HepG2 (cell line): ENCODE measurements around the gene PPP1R12A. TPM values are rescaled to one million over a fixed set of nuclear protein-coding genes. Genes with fewer than 3 reads are reported as not detected.

Experiments
- ATAC-seq: fragments of 200-7000 bp; cut with Tn5 transposase; 3 replicates; pipeline ENCODE4 v1.9.1; 2020; ENCODE audit warnings: mild to moderate bottlenecking, moderate library complexity
- BruUV-seq: library from RNA; stranded (reverse); fragments of 400-500 nt; replicated peaks from 2 replicates; lab custom pipeline; 2021; lab: Mats Ljungman, UMichigan
- CTCF ChIA-PET: fragments of 300-600 bp; formaldehyde crosslinking; extraction: SDS; loops from one replicate; lab custom pipeline; 2021; ENCODE audit warnings: low total read pairs, inconsistent platforms, low intra/inter-chr PET ratio; lab: Yijun Ruan, JAX
- POLR2A ChIA-PET: fragments of 350-600 bp; sonication (Branson Sonifier 250); formaldehyde crosslinking; loops from one replicate; lab custom pipeline; 2020; ENCODE audit warnings: antibody characterized with exemption, inconsistent platforms; lab: Yijun Ruan, JAX
- DNase-seq: peaks from one replicate; pipeline ENCODE4 v3.0.0-alpha.2; 2015; ENCODE audit warnings: low spot score
- FAIRE-seq: peaks from 3 replicates; lab custom pipeline; 2011; peaks lifted over from hg19 to GRCh38; lab: Jason Lieb, UNC
- H2AFZ ChIP-seq: one replicate; pipeline ENCODE4 v1.6.1; 2011; ENCODE audit warnings: low read length, inconsistent platforms
- H3K27ac ChIP-seq: fragments of 300-600 bp; 3 replicates; pipeline ENCODE4 v1.8.0; 2011; ENCODE audit warnings: mixed run types, mild to moderate bottlenecking, mixed read lengths, low read length, inconsistent platforms; ENCODE audit not compliant: insufficient read depth; ENCODE audit errors: extremely low read length
- H3K27me3 ChIP-seq, 2 experiments: fragments of 200-600 bp in 1 of 2; 2 replicates in 1 of 2; 3 replicates in 1 of 2; pipeline versions ENCODE4 v1.6.0 to v1.8.0; 2011; ENCODE audit warnings: low read length in 2 of 2, mild to moderate bottlenecking in 2 of 2, moderate library complexity in 2 of 2, inconsistent platforms in 1 of 2; ENCODE audit not compliant: insufficient read depth in 2 of 2, control insufficient read depth in 1 of 2
- H3K36me3 ChIP-seq, 2 experiments: fragments of 200-600 bp in 1 of 2; replicated peaks in 1 of 2; 2 replicates in 1 of 2; 3 replicates in 1 of 2; pipeline versions ENCODE4 v1.5.1 to v1.8.0; 2011; ENCODE audit warnings: low read length in 2 of 2, inconsistent platforms in 1 of 2; ENCODE audit not compliant: insufficient read depth in 2 of 2, control insufficient read depth in 1 of 2
- H3K4me1 ChIP-seq: 2 replicates; pipeline ENCODE4 v1.5.1; 2012; ENCODE audit warnings: low read length, inconsistent platforms; ENCODE audit not compliant: insufficient read depth
- H3K4me2 ChIP-seq: 2 replicates; pipeline ENCODE4 v1.6.0; 2011; ENCODE audit warnings: low read depth, low read length, inconsistent platforms
- H3K4me3 ChIP-seq, 3 experiments: fragments of 200-600 bp in 1 of 3; sonication (generic), shearing (Covaris generic) in 1 of 3; replicated peaks in 1 of 3; 2 replicates each; pipeline ENCODE4 v1.5.1; 2011 to 2016; ENCODE audit warnings: low read length in 3 of 3, inconsistent platforms in 2 of 3, low read depth in 2 of 3, mild to moderate bottlenecking in 2 of 3, control low read depth in 1 of 3, mixed read lengths in 1 of 3; ENCODE audit not compliant: insufficient read depth in 1 of 3
- H3K79me2 ChIP-seq: one replicate; pipeline ENCODE4 v1.6.1; 2011; ENCODE audit warnings: low read length, inconsistent platforms; ENCODE audit not compliant: insufficient read depth
- H3K9ac ChIP-seq: 2 replicates; pipeline ENCODE4 v1.6.0; 2011; ENCODE audit warnings: mild to moderate bottlenecking, low read depth, low read length, inconsistent platforms; ENCODE audit not compliant: insufficient read depth
- H3K9me3 ChIP-seq: 2 replicates; pipeline ENCODE4 v1.5.1; 2012; ENCODE audit warnings: mild to moderate bottlenecking, low read length
- H4K20me1 ChIP-seq: 2 replicates; pipeline ENCODE4 v1.6.0; 2011; ENCODE audit warnings: inconsistent platforms, mild to moderate bottlenecking, low read length, moderate library complexity; ENCODE audit not compliant: insufficient read depth
- ETV5 ChIP-seq: IDR thresholded peaks from 2 replicates; pipeline ENCODE4 v1.6.1; 2018; ENCODE audit warnings: missing biosample characterization, missing genetic modification reagents, inconsistent platforms, borderline replicate concordance
- SALL1 ChIP-seq: sonication (generic); formaldehyde crosslinking; IDR thresholded peaks from 2 replicates; pipeline ENCODE4 v1.8.0; 2022; ENCODE audit warnings: mild to moderate bottlenecking, missing genetic modification reagents
- ZEB1 ChIP-seq: IDR thresholded peaks from 2 replicates; pipeline ENCODE4 v1.6.1; 2012; ENCODE audit warnings: mild to moderate bottlenecking, low read depth, inconsistent platforms; ENCODE audit not compliant: insufficient replicate concordance
- ZFP36 ChIP-seq: fragments of 150-350 bp; IDR thresholded peaks from 2 replicates; pipeline ENCODE4 v1.6.1; 2018; ENCODE audit warnings: borderline replicate concordance, low read length, low read depth; ENCODE audit not compliant: partially characterized antibody
- ZNF17 ChIP-seq: sonication (generic); formaldehyde crosslinking; IDR thresholded peaks from 2 replicates; pipeline ENCODE4 v1.5.0; 2020; ENCODE audit warnings: mild to moderate bottlenecking, missing genetic modification reagents
- ZNF543 ChIP-seq: sonication (generic); formaldehyde crosslinking; IDR thresholded peaks from 2 replicates; pipeline ENCODE4 v1.4.0; 2020; ENCODE audit warnings: mild to moderate bottlenecking, missing genetic modification reagents
- WGBS: methylation state at CpG from one replicate; pipeline ENCODE4 v1.1.6; 2017; ENCODE audit warnings: low lambda C conversion rate; 5-methylcytosine and 5-hydroxymethylcytosine counted together
- in situ Hi-C: cut with HindIII; loops from 2 replicates; pipeline ENCODE4 v1.10.0; 2017; ENCODE audit warnings: low pct_unique_long_range_greater_than_20kb; ENCODE audit not compliant: extremely low pct_ligation_motif_present
- intact Hi-C: fragments of 100-400 bp; cut with micrococcal nuclease; formaldehyde crosslinking; loops from one replicate; pipeline ENCODE4 v1.10.0; 2022; ENCODE audit not compliant: unreplicated experiment
- polyA plus RNA-seq, 8 experiments: library from polyadenylated mRNA; depleted of rRNA in 3 of 8; stranded (reverse) in 7 of 8; unstranded in 1 of 8; fragments of >200 nt; fragmentation: Illumina TruSeq in 4 of 8; extraction: Trizol in 4 of 8; gene quantifications; 2 replicates each; pipeline versions ENCODE4 v1.2.1 to v1.2.3, GENCODE V29; 2011 to 2016; ENCODE audit warnings: low read depth in 4 of 8, missing spikeins in 1 of 8, mixed read lengths in 1 of 8; ENCODE audit not compliant: insufficient read depth in 1 of 8
- total RNA-seq, 5 experiments: library from RNA; depleted of rRNA; stranded (reverse); fragments of >200 nt; fragmentation: Illumina TruSeq; extraction: Trizol; gene quantifications; 2 replicates each; pipeline ENCODE4 v1.2.3, GENCODE V29; 2016; ENCODE audit warnings: low read depth in 1 of 5
- TF ChIP-seq, protein P1 (sequence below): sonication (generic); formaldehyde crosslinking; IDR thresholded peaks from 2 replicates; pipeline ENCODE4 v1.8.0; 2022; ENCODE audit warnings: mild to moderate bottlenecking, missing genetic modification reagents, moderate library complexity

The PPP1R12A gene
- total and polyA plus RNA-seq, 2 of the 13 experiments (the other 11 are each of a cell fraction or from before 2014, with no cell fraction given): 23.8 to 50.0 TPM

DNA sequence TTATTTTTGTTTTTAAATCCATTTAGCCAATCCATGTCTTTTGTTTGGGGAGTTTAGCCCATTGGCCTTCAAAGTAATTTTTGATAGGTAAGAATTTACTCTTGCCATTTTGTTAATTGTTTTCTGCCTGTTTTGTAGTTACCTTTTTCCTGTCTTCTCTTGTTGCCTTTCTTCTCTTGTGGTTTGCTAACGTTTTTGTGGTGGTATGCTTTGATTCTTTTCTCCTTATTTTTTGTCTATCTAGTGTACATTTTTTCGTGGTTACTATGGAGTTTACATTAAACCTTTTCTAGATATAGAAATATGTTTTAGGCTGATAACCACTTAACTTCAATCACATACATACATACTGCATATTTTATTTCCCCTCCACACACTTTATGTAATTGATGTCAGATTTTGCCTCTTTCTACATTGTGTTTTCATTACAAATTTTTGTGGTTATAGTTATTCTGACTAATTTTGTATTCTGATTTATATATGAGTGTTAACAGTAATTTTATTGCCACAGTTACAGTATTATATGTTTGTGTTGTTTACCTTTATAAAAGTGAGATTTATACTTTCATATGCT, 19.2 kb upstream of the PPP1R12A start (continued):
- TF ChIP-seq ZNF17 (CRISPR knock-in tag): no peak
- TF ChIP-seq, protein P1, sequence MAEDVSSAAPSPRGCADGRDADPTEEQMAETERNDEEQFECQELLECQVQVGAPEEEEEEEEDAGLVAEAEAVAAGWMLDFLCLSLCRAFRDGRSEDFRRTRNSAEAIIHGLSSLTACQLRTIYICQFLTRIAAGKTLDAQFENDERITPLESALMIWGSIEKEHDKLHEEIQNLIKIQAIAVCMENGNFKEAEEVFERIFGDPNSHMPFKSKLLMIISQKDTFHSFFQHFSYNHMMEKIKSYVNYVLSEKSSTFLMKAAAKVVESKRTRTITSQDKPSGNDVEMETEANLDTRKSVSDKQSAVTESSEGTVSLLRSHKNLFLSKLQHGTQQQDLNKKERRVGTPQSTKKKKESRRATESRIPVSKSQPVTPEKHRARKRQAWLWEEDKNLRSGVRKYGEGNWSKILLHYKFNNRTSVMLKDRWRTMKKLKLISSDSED (CRISPR knock-in tag): no peak
- TF ChIP-seq ZNF543 (CRISPR knock-in tag): no peak
- no peak for TF ChIP-seq ETV5 (CRISPR knock-in tag)
- no peak for TF ChIP-seq SALL1 (CRISPR knock-in tag)

DNA sequence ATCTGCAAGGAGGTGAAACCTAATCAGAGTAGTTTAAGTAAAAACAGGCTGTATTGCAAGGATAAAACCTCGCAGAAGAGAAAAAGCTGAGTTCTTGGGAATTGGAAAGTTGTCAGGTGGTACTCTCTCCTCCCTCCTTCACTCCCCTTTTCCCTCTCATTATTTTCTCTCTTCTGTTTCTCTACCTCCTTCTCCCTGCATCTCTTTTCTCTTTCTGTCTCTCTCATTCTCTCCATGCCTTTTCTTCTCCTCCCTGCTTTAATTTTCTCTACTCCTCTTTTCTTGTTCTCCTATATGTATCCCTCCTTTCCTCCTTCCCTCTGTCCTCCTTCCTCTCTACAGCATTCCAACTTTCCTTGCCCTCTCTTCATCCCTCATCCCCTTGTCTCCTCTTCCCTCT, 14.2 kb upstream of the PPP1R12A start:
- ChIA-PET CTCF (no interaction called here), POLR2A (no interaction called here)
- intact Hi-C loops (no loop called here), in situ Hi-C loops (no loop called here)
- Histone ChIP-seq H2AFZ (no peak overlapping the region), H3K27ac (no peak overlapping the region), H3K4me1 (peaks cover 12% of the 10 kb centered on the region), H3K79me2 (no peaks in the 10 kb centered on the region), H3K27me3 (no peaks in the 10 kb centered on the region), H3K9ac (no peak overlapping the region), H4K20me1 (no peaks in the 10 kb centered on the region), H3K4me2 (no peak overlapping the region), H3K9me3 (no peaks in the 10 kb centered on the region), H3K36me3 (no peaks in the 10 kb centered on the region), H3K4me3 (no peak overlapping the region)
- ATAC-seq (no peak), FAIRE-seq (no peak), DNase-seq (no peak)
- no peak for TF ChIP-seq ZEB1
- TF ChIP-seq ZFP36: no peak
- WGBS: 40% methylated on average over 1 of the region's 1 CpG
- no TSS peak for BruUV-seq
